IMR-90 (cell line): Measurements from ENCODE around the gene CEP104. TPM values are rescaled to one million over a fixed set of nuclear protein-coding genes. Genes with fewer than 3 reads are reported as not detected.

Source experiments
- ATAC-seq: fragments of 200-7000 bp; cut with Tn5 transposase; 2 replicates; pipeline ENCODE4 v1.9.1; 2020; ENCODE audit warnings: low read depth, mild to moderate bottlenecking, moderate library complexity
- BruUV-seq: library from RNA; stranded (reverse); fragments of 400-500 nt; replicated peaks from 2 replicates; lab custom pipeline; 2021; lab: Mats Ljungman, UMichigan
- CTCF ChIA-PET: fragments of 300-600 bp; formaldehyde crosslinking; extraction: SDS; loops from one replicate; lab custom pipeline; 2021; ENCODE audit warnings: antibody characterized with exemption; lab: Yijun Ruan, JAX
- POLR2A ChIA-PET: fragments of 300-600 bp; sonication (Branson Sonifier 250); formaldehyde crosslinking; loops from one replicate; lab custom pipeline; 2022; ENCODE audit warnings: antibody characterized with exemption; ENCODE audit not compliant: unreplicated experiment; lab: Charles Lee
- DNase-seq: peaks from one replicate; pipeline ENCODE4 v3.0.0; 2013
- H2AFZ ChIP-seq: replicated peaks from 2 replicates; pipeline ENCODE3; 2013; ENCODE audit warnings: low read length, mild to moderate bottlenecking; ENCODE audit not compliant: poor library complexity
- H2AK5ac ChIP-seq: 2 replicates; pipeline ENCODE4 v1.6.1; 2013; ENCODE audit warnings: low read depth, low read length, inconsistent platforms
- H2AK9ac ChIP-seq: replicated peaks from 2 replicates; pipeline ENCODE3; 2013; ENCODE audit warnings: mild to moderate bottlenecking, low read depth, low read length, moderate library complexity; ENCODE audit not compliant: poor library complexity
- H2BK120ac ChIP-seq: 2 replicates; pipeline ENCODE4 v1.6.1; 2013; ENCODE audit warnings: low read depth, low read length, inconsistent platforms
- H2BK15ac ChIP-seq: 3 replicates; pipeline ENCODE4 v1.6.1; 2013; ENCODE audit warnings: low read depth, low read length, inconsistent platforms
- H2BK20ac ChIP-seq: 2 replicates; pipeline ENCODE4 v1.6.1; 2013; ENCODE audit warnings: low read depth, mild to moderate bottlenecking, inconsistent platforms, low read length, moderate library complexity
- H2BK5ac ChIP-seq: 2 replicates; pipeline ENCODE4 v1.6.1; 2013; ENCODE audit warnings: mild to moderate bottlenecking, low read depth, low read length, inconsistent platforms; ENCODE audit not compliant: poor library complexity, severe bottlenecking
- H3K14ac ChIP-seq: replicated peaks from 2 replicates; pipeline ENCODE4 v1.6.1; 2013; ENCODE audit warnings: low read depth, low read length, inconsistent platforms
- H3K18ac ChIP-seq: 2 replicates; pipeline ENCODE4 v1.6.1; 2013; ENCODE audit warnings: low read depth, low read length, control low read depth
- H3K23ac ChIP-seq: 2 replicates; pipeline ENCODE4 v1.6.1; 2013; ENCODE audit warnings: low read depth, low read length, inconsistent platforms
- H3K27ac ChIP-seq: 2 replicates; pipeline ENCODE4 v1.5.1; 2013; ENCODE audit warnings: mild to moderate bottlenecking, control low read depth, low read length; ENCODE audit not compliant: insufficient read depth
- H3K27me3 ChIP-seq: 2 replicates; pipeline ENCODE4 v1.6.1; 2013; ENCODE audit warnings: low read length; ENCODE audit not compliant: control insufficient read depth, insufficient read depth
- H3K36me3 ChIP-seq: 2 replicates; pipeline ENCODE4 v1.6.1; 2013; ENCODE audit warnings: low read length, mixed read lengths; ENCODE audit not compliant: control insufficient read depth, insufficient read depth
- H3K4ac ChIP-seq: 2 replicates; pipeline ENCODE4 v1.6.1; 2013; ENCODE audit warnings: low read depth, low read length, inconsistent platforms
- H3K4me1 ChIP-seq: 2 replicates; pipeline ENCODE4 v1.6.1; 2013; ENCODE audit warnings: low read length, mixed read lengths; ENCODE audit not compliant: control insufficient read depth, insufficient read depth
- H3K4me2 ChIP-seq: 2 replicates; pipeline ENCODE4 v1.6.1; 2013; ENCODE audit warnings: low read depth, mild to moderate bottlenecking, control low read depth, low read length, moderate library complexity
- H3K4me3 ChIP-seq: 2 replicates; pipeline ENCODE4 v1.5.1; 2013; ENCODE audit warnings: low read depth, mild to moderate bottlenecking, control low read depth, low read length, moderate library complexity; ENCODE audit not compliant: insufficient read depth
- H3K56ac ChIP-seq: 2 replicates; pipeline ENCODE4 v1.6.1; 2013; ENCODE audit warnings: low read length, inconsistent platforms; ENCODE audit not compliant: insufficient read depth; ENCODE audit errors: extremely low read depth
- H3K79me1 ChIP-seq, 2 experiments: 2 replicates each; pipeline ENCODE4 v1.6.1; 2013; ENCODE audit warnings: low read length in 2 of 2, inconsistent platforms in 1 of 2, low read depth in 1 of 2
- H3K9ac ChIP-seq: 2 replicates; pipeline ENCODE4 v1.6.1; 2013; ENCODE audit warnings: low read depth, low read length, control low read depth
- H3K9me1 ChIP-seq: 2 replicates; pipeline ENCODE4 v1.6.1; 2013; ENCODE audit warnings: low read length, inconsistent platforms; ENCODE audit not compliant: insufficient read depth
- H3K9me3 ChIP-seq: 2 replicates; pipeline ENCODE4 v1.6.1; 2013; ENCODE audit warnings: low read length; ENCODE audit not compliant: control insufficient read depth, insufficient read depth
- H4K20me1 ChIP-seq: 2 replicates; pipeline ENCODE4 v1.6.1; 2013; ENCODE audit warnings: low read length, inconsistent platforms; ENCODE audit not compliant: insufficient read depth
- H4K5ac ChIP-seq: 2 replicates; pipeline ENCODE4 v1.6.1; 2013; ENCODE audit warnings: mild to moderate bottlenecking, low read depth, low read length, control low read depth
- H4K8ac ChIP-seq, 2 experiments: 2 replicates each; pipeline ENCODE4 v1.6.1; 2013; ENCODE audit warnings: low read depth in 2 of 2, low read length in 2 of 2, control low read depth in 1 of 2, inconsistent platforms in 1 of 2
- H4K91ac ChIP-seq: 2 replicates; pipeline ENCODE4 v1.6.1; 2013; ENCODE audit warnings: low read depth, low read length, inconsistent platforms; ENCODE audit not compliant: insufficient read depth
- BHLHE40 ChIP-seq: fragments of 150-350 bp; IDR thresholded peaks from 2 replicates; pipeline ENCODE4 v1.6.1; 2016; ENCODE audit warnings: mild to moderate bottlenecking, low read depth, low read length
- CHD1 ChIP-seq: IDR thresholded peaks from 2 replicates; pipeline ENCODE4 v1.6.1; 2012; ENCODE audit warnings: low read depth, low read length, improper control_type of control experiment
- CTCF ChIP-seq: conservative IDR thresholded peaks from 2 replicates; pipeline ENCODE4 v1.5.1; 2012; ENCODE audit warnings: mild to moderate bottlenecking, low read depth, low read length, improper control_type of control experiment
- ELK1 ChIP-seq: fragments of 150-350 bp; IDR thresholded peaks from 2 replicates; pipeline ENCODE4 v1.6.1; 2016; ENCODE audit warnings: low read depth, mild to moderate bottlenecking, low read length, moderate library complexity, borderline replicate concordance
- USF2 ChIP-seq: fragments of 150-350 bp; IDR thresholded peaks from 2 replicates; pipeline ENCODE4 v1.6.1; 2017; ENCODE audit warnings: mild to moderate bottlenecking, antibody characterized with exemption, low read length, low read depth
- WGBS, 2 experiments: methylation state at CpG; one replicate each; pipeline versions ENCODE4 v1.1.5 to v1.1.7; 2013; ENCODE audit warnings: missing lambda C conversion rate in 2 of 2; ENCODE audit not compliant: insufficient read length in 1 of 2; ENCODE audit errors: extremely low coverage in 2 of 2; 5-methylcytosine and 5-hydroxymethylcytosine counted together
- dilution Hi-C: fragments of 300-500 bp; cut with HindIII; formaldehyde crosslinking; loops from one replicate; pipeline ENCODE4 v1.14.3; 2018; ENCODE audit warnings: low sequenced_read_pairs; ENCODE audit not compliant: unreplicated experiment
- in situ Hi-C: fragments of 300-500 bp; cut with MboI; formaldehyde crosslinking; loops from 3 replicates; pipeline ENCODE4 v1.14.3; 2019; ENCODE audit warnings: low sequenced_read_pairs, inconsistent platforms, mixed read lengths
- intact Hi-C: fragments of 100-400 bp; cut with micrococcal nuclease; formaldehyde crosslinking; loops from 2 replicates; pipeline ENCODE4 v1.10.0; 2022
- polyA plus RNA-seq, 3 experiments: library from polyadenylated mRNA; depleted of rRNA; stranded (reverse); fragments of >200 nt; gene quantifications; 2 replicates each; pipeline ENCODE4 v1.2.3, GENCODE V29; 2012; ENCODE audit warnings: low replicate concordance in 1 of 3
- total RNA-seq: library from RNA; depleted of rRNA; stranded (reverse); fragments of >200 nt; gene quantifications from 2 replicates; pipeline ENCODE4 v1.2.3, GENCODE V29; 2012

Gene CEP104
- total and polyA plus RNA-seq, 2 of the 4 experiments (the other 2 are of a cell fraction): 14.3 to 17.5 TPM

GRCh38 chr1:3822421-3822820 is 34.6 kb downstream of the CEP104 start:
- Histone ChIP-seq H4K20me1 (no peaks in the 10 kb centered on the region), H2BK120ac (no peak overlapping the region), H3K4ac (no peak overlapping the region), H3K18ac (no peak overlapping the region), H3K4me2 (no peak overlapping the region), H2AK9ac (no peak overlapping the region), H2AFZ (no peak overlapping the region), H2BK15ac (no peak overlapping the region), H4K8ac (no peak overlapping the region), H3K27ac (no peak overlapping the region), H3K4me3 (no peak overlapping the region), H3K27me3 (no peaks in the 10 kb centered on the region), H2BK20ac (no peak overlapping the region), H4K5ac (no peak overlapping the region), H3K36me3 (peaks cover 52% of the 10 kb centered on the region), H3K9me1 (no peaks in the 10 kb centered on the region), H3K56ac (no peak overlapping the region), H2BK5ac (no peak overlapping the region), H3K79me1 (no peaks in the 10 kb centered on the region), H3K4me1 (no peaks in the 10 kb centered on the region), H4K91ac (no peak overlapping the region), H3K23ac (no peak overlapping the region), H2AK5ac (no peak overlapping the region), H3K9me3 (no peaks in the 10 kb centered on the region), H3K14ac (no peak overlapping the region), H3K9ac (no peak overlapping the region)
- dilution Hi-C loops (no loop called here), in situ Hi-C loops (no loop called here), intact Hi-C loops (no loop called here)
- ATAC-seq: no peak
- 87% methylated on average over 12 of the region's 16 CpGs; no CpG with 5 or more reads in 1 of the 2 experiments for WGBS, 2 experiments
- POLR2A ChIA-PET: no interaction called here
- TF ChIP-seq CTCF (no peak), ELK1 (no peak), USF2 (no peak), CHD1 (no peak), BHLHE40 (no peak)
- no peak for DNase-seq
- BruUV-seq: no TSS peak
- CTCF ChIA-PET: no interaction called here
